MM.1S (cell line): Measurements from ENCODE around the gene PLSCR3.
A peak's percentile ranks its signal among the peaks of the same experiment; 100 is the strongest.

Experiments used
- DNase-seq: peaks from one replicate; pipeline ENCODE4 v3.0.0-alpha.2; 2015
- H2AFZ ChIP-seq: fragments of 300-600 bp; sonication (generic); 2 replicates; pipeline ENCODE4 v1.6.0; 2016; ENCODE audit warnings: antibody characterized with exemption, low read length
- H3F3A ChIP-seq: fragments of 300-600 bp; sonication (generic); 2 replicates; pipeline ENCODE4 v1.6.1; 2016; ENCODE audit warnings: mild to moderate bottlenecking, antibody characterized with exemption, low read length, moderate library complexity, mixed read lengths; ENCODE audit not compliant: insufficient read depth
- H3K27ac ChIP-seq: fragments of 300-600 bp; sonication (generic); 2 replicates; pipeline ENCODE4 v1.5.1; 2016; ENCODE audit warnings: mild to moderate bottlenecking, low read length
- H3K27me3 ChIP-seq: fragments of 300-600 bp; sonication (generic); replicated peaks from 2 replicates; pipeline ENCODE4 v1.6.0; 2016; ENCODE audit warnings: low read length; ENCODE audit not compliant: insufficient read depth
- H3K36me3 ChIP-seq: fragments of 300-600 bp; sonication (generic); replicated peaks from 2 replicates; pipeline ENCODE4 v1.6.1; 2016; ENCODE audit warnings: mild to moderate bottlenecking, low read length, mixed read lengths; ENCODE audit not compliant: insufficient read depth
- H3K4me1 ChIP-seq: fragments of 300-600 bp; sonication (generic); 2 replicates; pipeline ENCODE4 v1.6.1; 2016; ENCODE audit warnings: low read length, mixed read lengths
- H3K4me2 ChIP-seq: fragments of 300-600 bp; sonication (generic); 2 replicates; pipeline ENCODE4 v1.6.0; 2016; ENCODE audit warnings: low read depth, low read length
- H3K4me3 ChIP-seq: fragments of 300-600 bp; sonication (generic); 2 replicates; pipeline ENCODE4 v1.5.1; 2016; ENCODE audit warnings: low read length, mixed read lengths
- H3K79me2 ChIP-seq: fragments of 300-600 bp; sonication (generic); 2 replicates; pipeline ENCODE4 v1.6.1; 2016; ENCODE audit warnings: mixed run types, low read length, mixed read lengths
- H3K9ac ChIP-seq: fragments of 300-600 bp; sonication (generic); 2 replicates; pipeline ENCODE4 v1.6.1; 2016; ENCODE audit warnings: low read length, mixed read lengths
- H3K9me2 ChIP-seq: fragments of 300-600 bp; sonication (generic); replicated peaks from 2 replicates; pipeline ENCODE4 v1.6.1; 2016; ENCODE audit warnings: mild to moderate bottlenecking, low read length, mixed read lengths; ENCODE audit not compliant: insufficient read depth
- H3K9me3 ChIP-seq: fragments of 300-600 bp; sonication (generic); replicated peaks from 2 replicates; pipeline ENCODE4 v1.6.1; 2016; ENCODE audit warnings: mild to moderate bottlenecking, low read length, mixed read lengths; ENCODE audit not compliant: insufficient read depth
- H4K20me1 ChIP-seq: fragments of 300-600 bp; sonication (generic); 2 replicates; pipeline ENCODE4 v1.6.1; 2016; ENCODE audit warnings: mild to moderate bottlenecking, low read length, moderate library complexity, mixed read lengths; ENCODE audit not compliant: insufficient read depth
- EZH2 ChIP-seq: fragments of 300-600 bp; sonication (generic); optimal IDR thresholded peaks from 2 replicates; pipeline ENCODE3; 2017; ENCODE audit warnings: low read depth, mild to moderate bottlenecking, antibody characterized with exemption, low read length, mixed read lengths
- EZH2phosphoT487 ChIP-seq: fragments of 300-600 bp; sonication (generic); IDR thresholded peaks from 2 replicates; pipeline ENCODE4 v1.6.1; 2018; ENCODE audit warnings: antibody characterized with exemption, low read length
- TF ChIP-seq, protein P1 (sequence below): fragments of 300-600 bp; sonication (generic); IDR thresholded peaks from 2 replicates; pipeline ENCODE4 v1.5.1; 2016; ENCODE audit warnings: antibody characterized with exemption, low read length, mixed read lengths

PLSCR3 gene

DNA sequence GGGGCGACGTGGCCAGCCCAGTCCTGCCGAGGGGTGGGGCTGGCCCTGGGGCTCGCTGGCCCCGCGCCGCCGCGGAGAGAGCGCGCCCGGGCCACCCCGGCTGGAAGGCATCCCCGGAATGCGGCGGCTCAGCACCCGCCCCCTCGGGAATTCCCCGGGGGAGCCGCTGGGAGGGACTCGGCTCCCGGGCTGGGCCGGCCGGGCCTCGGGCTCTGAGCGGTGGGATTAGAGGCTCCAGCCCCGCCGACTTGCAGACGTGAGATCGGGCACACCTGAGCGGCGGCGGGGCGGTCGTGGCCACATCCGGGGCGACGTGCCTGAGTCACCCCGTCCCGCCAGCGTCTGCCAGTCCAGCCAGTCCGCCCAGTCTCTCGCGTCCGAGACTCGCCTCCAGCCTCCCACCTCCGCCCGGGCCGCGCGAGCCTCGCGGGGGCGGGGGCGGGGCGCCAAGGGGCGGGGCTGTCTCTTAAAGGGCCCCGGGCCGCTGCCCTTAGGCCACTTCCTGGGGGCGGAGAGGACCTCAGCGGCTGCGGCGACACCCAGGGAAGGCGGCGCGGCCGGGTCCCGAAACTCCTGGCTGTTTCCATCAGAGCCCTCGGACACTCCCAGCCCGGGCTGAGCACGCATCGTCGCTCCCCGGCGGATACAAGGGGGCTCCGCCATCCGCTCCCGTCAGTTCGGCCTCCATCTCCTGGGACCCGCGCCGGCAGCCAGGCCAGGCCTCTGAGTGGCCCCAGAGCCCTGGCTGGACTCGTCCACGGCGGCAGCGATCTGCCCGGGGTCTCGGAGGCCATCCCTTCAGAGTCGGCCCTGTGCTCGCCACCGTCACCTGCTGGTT, 42.4 kb downstream of the PLSCR3 start, which contains the start of gene KCTD11:
KCTD11 (plus strand) TSS at position 498 of the 838 bp plus-strand sequence.
- TF ChIP-seq EZH2phosphoT487 = no peak
- TF ChIP-seq EZH2 = no peak
- TF ChIP-seq, protein P1, sequence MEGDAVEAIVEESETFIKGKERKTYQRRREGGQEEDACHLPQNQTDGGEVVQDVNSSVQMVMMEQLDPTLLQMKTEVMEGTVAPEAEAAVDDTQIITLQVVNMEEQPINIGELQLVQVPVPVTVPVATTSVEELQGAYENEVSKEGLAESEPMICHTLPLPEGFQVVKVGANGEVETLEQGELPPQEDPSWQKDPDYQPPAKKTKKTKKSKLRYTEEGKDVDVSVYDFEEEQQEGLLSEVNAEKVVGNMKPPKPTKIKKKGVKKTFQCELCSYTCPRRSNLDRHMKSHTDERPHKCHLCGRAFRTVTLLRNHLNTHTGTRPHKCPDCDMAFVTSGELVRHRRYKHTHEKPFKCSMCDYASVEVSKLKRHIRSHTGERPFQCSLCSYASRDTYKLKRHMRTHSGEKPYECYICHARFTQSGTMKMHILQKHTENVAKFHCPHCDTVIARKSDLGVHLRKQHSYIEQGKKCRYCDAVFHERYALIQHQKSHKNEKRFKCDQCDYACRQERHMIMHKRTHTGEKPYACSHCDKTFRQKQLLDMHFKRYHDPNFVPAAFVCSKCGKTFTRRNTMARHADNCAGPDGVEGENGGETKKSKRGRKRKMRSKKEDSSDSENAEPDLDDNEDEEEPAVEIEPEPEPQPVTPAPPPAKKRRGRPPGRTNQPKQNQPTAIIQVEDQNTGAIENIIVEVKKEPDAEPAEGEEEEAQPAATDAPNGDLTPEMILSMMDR = peak; percentile 72
- Histone ChIP-seq H3K27ac (peak within 1 kb of the TSS; percentile 50; the same call in 1 of the 2 replicates), H3K9ac (peak within 1 kb of the TSS; percentile 67), H3K4me2 (peak within 1 kb of the TSS; percentile 98), H3K9me3 (no peaks in the 10 kb centered on the region), H4K20me1 (no peaks in the 10 kb centered on the region), H3K79me2 (no peaks in the 10 kb centered on the region), H3K4me1 (peaks cover 5% of the 10 kb centered on the region; the same call in 1 of the 2 replicates), H3K4me3 (peak within 1 kb of the TSS; percentile 82), H3K27me3 (0 out of 2 replicates have a peak, but pooled peaks cover 3% of the 10 kb centered on the region), H2AFZ (peak within 1 kb of the TSS; percentile 98), H3K9me2 (no peaks in the 10 kb centered on the region), H3K36me3 (no peaks in the 10 kb centered on the region), H3F3A (0 out of 2 replicates have a peak, but pooled peaks cover 6% of the 10 kb centered on the region)
- peak; percentile 74 for DNase-seq

DNA sequence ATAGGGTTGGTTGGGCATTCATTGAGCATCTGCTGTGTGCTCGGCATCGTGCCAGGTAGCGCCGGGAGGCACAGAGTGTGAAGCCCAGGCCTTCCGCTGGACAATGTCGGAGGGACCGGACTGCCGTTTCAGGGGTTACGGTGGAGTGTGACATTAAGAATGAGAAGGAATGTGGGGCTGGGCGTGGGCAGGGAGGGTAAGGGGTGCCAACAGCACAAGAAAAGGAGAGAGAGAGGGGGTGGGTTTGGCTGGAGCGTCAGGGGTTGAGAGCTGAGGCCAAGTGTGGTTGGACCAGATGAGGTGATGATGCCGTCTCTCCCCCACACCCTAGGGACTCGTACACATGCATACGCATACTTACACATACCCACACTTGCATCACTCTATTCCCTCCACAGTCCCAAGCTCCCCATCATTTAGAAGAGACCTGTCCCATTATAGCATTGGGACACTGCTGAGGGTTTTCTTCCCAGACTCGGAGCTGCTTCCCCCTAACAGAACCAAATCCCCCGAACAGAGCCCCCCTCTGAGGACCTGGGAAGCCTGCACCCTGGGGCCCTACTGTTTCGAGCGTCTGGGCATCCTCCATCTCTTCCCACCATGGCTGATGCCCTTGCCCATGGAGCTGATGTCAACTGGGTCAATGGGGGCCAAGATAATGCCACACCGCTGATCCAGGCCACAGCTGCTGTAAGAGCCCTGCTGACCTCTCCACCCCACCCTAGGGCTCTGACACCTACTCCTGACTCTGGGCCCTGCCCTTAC, 45.7 kb downstream of the PLSCR3 start:
- no peak for DNase-seq
- H3K36me3 ChIP-seq = no peaks in the 10 kb centered on the region
- TF ChIP-seq EZH2phosphoT487 (no peak), EZH2 (no peak)
- TF ChIP-seq, protein P1 = no peak
- no peak overlapping the region for H3K27ac ChIP-seq
- no peaks in the 10 kb centered on the region for H3K9me3 ChIP-seq
- no peak overlapping the region for H3K4me2 ChIP-seq
- no peak overlapping the region for H3K4me3 ChIP-seq
- no peaks in the 10 kb centered on the region for H4K20me1 ChIP-seq
- no peaks in the 10 kb centered on the region for H3K79me2 ChIP-seq
- no peak overlapping the region for H3K9ac ChIP-seq
- H3K9me2 ChIP-seq = no peaks in the 10 kb centered on the region
- H3K27me3 ChIP-seq = no peaks in the 10 kb centered on the region
- H3K4me1 ChIP-seq = peaks cover 5% of the 10 kb centered on the region; the same call in 1 of the 2 replicates
- H2AFZ ChIP-seq = no peak overlapping the region
- 0 out of 2 replicates have a peak, but pooled peaks cover 6% of the 10 kb centered on the region for H3F3A ChIP-seq

DNA sequence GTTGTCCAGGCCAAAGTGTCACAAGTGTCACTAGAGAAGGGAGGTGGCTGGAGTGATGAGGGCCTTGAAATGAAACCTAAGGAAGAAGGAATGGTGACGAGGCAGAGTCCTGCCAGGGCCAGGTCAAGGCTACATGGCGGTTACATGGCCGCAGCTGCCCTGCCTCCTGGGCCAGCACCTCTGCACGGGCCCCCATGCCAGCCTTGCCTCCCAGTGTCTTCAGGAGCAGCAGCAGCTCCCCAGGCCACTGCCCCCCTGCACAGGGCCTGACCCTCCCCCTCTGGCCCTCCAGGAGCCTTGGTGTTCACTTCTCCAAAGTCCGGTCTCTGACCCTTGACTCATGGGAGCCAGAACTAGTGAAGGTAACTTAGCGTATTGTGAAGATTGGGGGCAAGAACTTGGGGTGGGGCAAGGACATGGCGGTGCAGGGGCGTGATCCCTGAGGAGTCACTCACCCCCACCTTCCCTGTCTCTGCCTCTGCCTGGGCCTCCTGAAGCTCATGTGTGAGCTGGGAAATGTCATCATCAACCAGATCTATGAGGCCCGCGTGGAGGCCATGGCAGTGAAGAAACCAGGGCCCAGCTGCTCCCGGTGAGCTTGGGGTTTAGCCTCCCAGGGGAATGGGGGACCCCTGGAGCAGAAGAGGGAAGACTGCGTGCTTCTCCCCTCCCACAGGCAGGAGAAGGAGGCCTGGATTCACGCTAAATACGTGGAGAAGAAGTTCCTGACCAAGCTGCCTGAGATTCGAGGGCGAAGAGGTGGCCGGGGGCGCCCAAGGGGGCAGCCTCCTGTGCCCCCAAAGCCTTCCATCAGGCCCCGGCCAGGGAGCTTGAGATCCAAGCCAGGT, 46.5 kb downstream of the PLSCR3 start:
- Histone ChIP-seq H3K27me3 (no peaks in the 10 kb centered on the region), H3K79me2 (no peaks in the 10 kb centered on the region), H3K4me2 (no peak overlapping the region), H3K4me1 (peaks cover 5% of the 10 kb centered on the region; the same call in 1 of the 2 replicates), H3K27ac (no peak overlapping the region), H3K36me3 (no peaks in the 10 kb centered on the region), H3K9me2 (no peaks in the 10 kb centered on the region), H3F3A (0 out of 2 replicates have a peak, but pooled peaks cover 6% of the 10 kb centered on the region), H3K9ac (no peak overlapping the region), H3K9me3 (no peaks in the 10 kb centered on the region), H3K4me3 (no peak overlapping the region), H4K20me1 (no peaks in the 10 kb centered on the region), H2AFZ (no peak overlapping the region)
- no peak for TF ChIP-seq EZH2phosphoT487
- TF ChIP-seq EZH2 = no peak
- TF ChIP-seq, protein P1 = no peak
- DNase-seq = no peak
